HEK293T (cell line): Measurements from ENCODE around the gene NFS1.

ENCODE experiments used
- CTCF ChIA-PET: fragments of 350-600 bp; formaldehyde crosslinking; extraction: SDS; loops from one replicate; lab custom pipeline; 2021; ENCODE audit warnings: antibody characterized with exemption, inconsistent platforms; lab: Yijun Ruan, JAX
- POLR2A ChIA-PET: fragments of 350-600 bp; formaldehyde crosslinking; extraction: SDS; loops from one replicate; lab custom pipeline; 2020; ENCODE audit warnings: antibody characterized with exemption, inconsistent platforms; lab: Yijun Ruan, JAX
- DNase-seq: peaks from one replicate; pipeline ENCODE4 v3.0.0; 2012; ENCODE audit warnings: mixed read lengths; ENCODE audit errors: extremely low spot score
- ARNT ChIP-seq: fragments of 450-650 bp; IDR thresholded peaks from 2 replicates; pipeline ENCODE4 v1.6.1; 2017; ENCODE audit warnings: mild to moderate bottlenecking
- BHLHE40 ChIP-seq: fragments of 450-650 bp; IDR thresholded peaks from 2 replicates; pipeline ENCODE4 v1.6.1; 2016; ENCODE audit warnings: mild to moderate bottlenecking, moderate library complexity, borderline replicate concordance
- CTBP1 ChIP-seq: fragments of 450-650 bp; IDR thresholded peaks from 2 replicates; pipeline ENCODE4 v1.6.1; 2016; ENCODE audit warnings: borderline replicate concordance
- ELF4 ChIP-seq: fragments of 450-650 bp; IDR thresholded peaks from 2 replicates; pipeline ENCODE4 v1.6.1; 2017; ENCODE audit warnings: antibody characterized with exemption
- FOXA1 ChIP-seq: fragments of 450-650 bp; IDR thresholded peaks from 2 replicates; pipeline ENCODE4 v1.6.1; 2016; ENCODE audit warnings: mild to moderate bottlenecking
- FOXK2 ChIP-seq: fragments of 450-650 bp; IDR thresholded peaks from 2 replicates; pipeline ENCODE4 v1.6.1; 2016; ENCODE audit warnings: mild to moderate bottlenecking
- FOXM1 ChIP-seq: fragments of 450-650 bp; IDR thresholded peaks from 2 replicates; pipeline ENCODE4 v1.6.1; 2017; ENCODE audit warnings: mild to moderate bottlenecking, borderline replicate concordance
- HDGF ChIP-seq: fragments of 450-650 bp; IDR thresholded peaks from 2 replicates; pipeline ENCODE4 v1.6.1; 2017; ENCODE audit warnings: antibody characterized with exemption, borderline replicate concordance
- L3MBTL2 ChIP-seq: fragments of 450-650 bp; conservative IDR thresholded peaks from 2 replicates; pipeline ENCODE4 v1.6.1; 2016; ENCODE audit warnings: mild to moderate bottlenecking
- LEF1 ChIP-seq: fragments of 450-650 bp; IDR thresholded peaks from 2 replicates; pipeline ENCODE4 v1.6.1; 2017; ENCODE audit warnings: mild to moderate bottlenecking, borderline replicate concordance
- NFRKB ChIP-seq: fragments of 450-650 bp; IDR thresholded peaks from 2 replicates; pipeline ENCODE4 v1.6.1; 2016; ENCODE audit warnings: mild to moderate bottlenecking, moderate library complexity
- PKNOX1 ChIP-seq: fragments of 450-650 bp; IDR thresholded peaks from 2 replicates; pipeline ENCODE4 v1.6.1; 2016
- SP1 ChIP-seq: fragments of 450-650 bp; IDR thresholded peaks from 2 replicates; pipeline ENCODE4 v1.6.1; 2017
- SUZ12 ChIP-seq: fragments of 450-650 bp; IDR thresholded peaks from 2 replicates; pipeline ENCODE4 v1.6.1; 2016; ENCODE audit warnings: mild to moderate bottlenecking
- TARDBP ChIP-seq: fragments of 450-650 bp; IDR thresholded peaks from 2 replicates; pipeline ENCODE4 v1.6.1; 2016
- ZNF384 ChIP-seq: fragments of 450-650 bp; IDR thresholded peaks from 2 replicates; pipeline ENCODE4 v1.6.1; 2016

The NFS1 gene

GRCh38 chr20:35664466-35665206 lies 34.5 kb downstream of the NFS1 start, which contains the start of the genes CPNE1 and RBM12:
TSS of gene CPNE1 (minus strand) at chr20:35664900. CDS start at chr20:35632923, 31,977 bp downstream.
TSS of gene RBM12 (minus strand) at chr20:35664900. CDS start at chr20:35655322, 9,578 bp downstream.
- CTCF ChIA-PET, result interaction anchor here (1.2 kb wide), 1 partner anchor 46 kb away, joined by 4 read pairs; no protein-coding TSS in a partner anchor

GRCh38 chr20:35663516-35664465 lies 35.4 kb downstream of the NFS1 start:
- POLR2A ChIA-PET, result interaction anchor here (0.6 to 4.2 kb wide), 15 partner anchors 9 to 290 kb away, joined by 3 to 44 read pairs (median 4); partner anchors contain the start of genes CEP250, NFS1, RBM39 and ROMO1
- DNase-seq, result peak; percentile 53
- CTCF ChIA-PET, result interaction anchor here (1.0 to 1.2 kb wide), 2 partner anchors 37 to 45 kb away, joined by 3 to 4 read pairs; no protein-coding TSS in a partner anchor
- TF ChIP-seq SP1, result no peak
- no peak for TF ChIP-seq SUZ12
- TF ChIP-seq NFRKB, result no peak
- peak; percentile 22; the same call in 1 of the 2 replicates for TF ChIP-seq L3MBTL2
- no peak for TF ChIP-seq ELF4
- TF ChIP-seq ZNF384, result no peak
- no peak for TF ChIP-seq FOXA1

More at GRCh38 chr20:35664466-35665206, 34.5 kb downstream of the NFS1 start, which contains the start of the genes CPNE1 and RBM12:
- POLR2A ChIA-PET, result interaction anchor here (0.8 to 4.2 kb wide), 13 partner anchors 10 to 289 kb away, joined by 3 to 44 read pairs (median 7); partner anchors contain the start of genes NFS1, RBM39, ROMO1 and SCAND1
- peak; percentile 97 for DNase-seq
- TF ChIP-seq FOXK2, result no peak
- peak; percentile 93 for TF ChIP-seq ELF4
- peak; percentile 90 for TF ChIP-seq L3MBTL2
- TF ChIP-seq NFRKB, result peak; percentile 68

DNA sequence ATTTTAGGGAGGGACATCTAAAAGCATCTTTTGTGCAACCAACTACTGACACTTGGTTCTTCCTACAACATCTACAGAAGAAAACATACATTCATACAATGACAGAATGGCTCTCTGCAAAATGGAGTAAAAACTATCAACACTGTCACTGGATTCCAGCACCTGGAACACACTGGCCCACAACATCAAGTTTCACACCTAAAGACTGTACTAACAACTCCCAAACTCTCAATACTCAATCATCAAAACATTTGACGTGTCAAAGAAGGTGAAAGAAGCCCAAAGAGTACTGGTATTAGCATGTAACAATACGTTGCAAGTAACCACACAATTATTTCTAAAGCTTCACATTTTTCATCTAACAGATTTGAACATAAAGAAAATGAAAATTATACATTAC lies 36.6 kb downstream of the NFS1 start:
- TF ChIP-seq ELF4, result no peak
- no peak for TF ChIP-seq FOXA1
- TF ChIP-seq ARNT, result no peak
- no peak for TF ChIP-seq FOXM1
- TF ChIP-seq PKNOX1, result no peak
- no peak for TF ChIP-seq TARDBP
- no peak for TF ChIP-seq HDGF
- TF ChIP-seq BHLHE40, result no peak
- no peak for TF ChIP-seq SUZ12
- TF ChIP-seq FOXK2, result no peak
- no peak for TF ChIP-seq SP1
- TF ChIP-seq L3MBTL2, result no peak
- no peak for TF ChIP-seq ZNF384
- no peak for TF ChIP-seq CTBP1
- CTCF ChIA-PET, result no interaction called here
- POLR2A ChIA-PET, result interaction anchor here (4.2 kb wide), 1 partner anchor 44 kb away, joined by 44 read pairs; the partner anchor contains the start of gene SPAG4

DNA sequence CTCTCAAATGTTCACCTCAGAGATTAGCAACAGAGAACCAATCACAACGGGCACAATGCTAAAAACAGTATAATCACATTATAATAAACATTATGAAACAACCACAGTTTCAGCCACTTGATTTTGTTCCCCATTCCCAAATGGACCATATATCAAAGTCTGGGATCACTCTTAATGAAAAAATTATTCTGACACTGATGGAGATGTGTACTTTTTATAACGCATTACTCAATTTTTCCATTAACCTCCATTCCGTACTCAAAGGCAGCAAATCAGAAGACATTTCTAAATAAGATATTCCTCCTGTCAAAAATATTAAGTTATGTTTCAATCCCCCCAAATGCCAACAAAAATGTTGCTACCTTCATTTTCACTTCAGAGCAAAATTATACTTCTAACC lies 37.2 kb downstream of the NFS1 start:
- ChIA-PET CTCF (no interaction called here), POLR2A (interaction anchor here (1.8 kb wide), 1 partner anchor 80 kb away, joined by 4 read pairs; the partner anchor contains the start of gene RBM39)
- DNase-seq, result no peak
- TF ChIP-seq PKNOX1 (peak; percentile 67), HDGF (no peak)

More for the DNA sequence above, 36.6 kb downstream of the NFS1 start:
- no peak for DNase-seq

DNA sequence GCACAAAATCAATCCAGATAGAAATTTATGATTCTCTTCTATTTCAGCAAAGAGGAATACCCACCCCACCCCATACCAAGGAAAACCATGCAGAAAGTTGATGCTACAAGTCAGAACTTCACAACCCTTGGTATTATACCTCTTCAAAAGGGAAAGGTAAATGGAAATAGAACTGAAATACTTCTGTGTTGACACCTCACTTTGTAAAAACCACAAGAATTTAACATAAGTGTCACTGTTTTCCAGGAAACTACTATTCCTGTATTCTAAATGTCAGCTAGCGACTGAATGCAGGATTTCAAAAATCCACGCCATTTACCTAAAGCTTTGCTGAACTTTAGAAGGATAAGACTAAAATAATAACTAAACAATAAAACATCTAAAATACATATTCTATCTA lies 38.1 kb downstream of the NFS1 start:
- DNase-seq, result no peak
- TF ChIP-seq L3MBTL2 (no peak), FOXK2 (no peak), CTBP1 (no peak), ZNF384 (no peak), BHLHE40 (no peak), FOXA1 (no peak), SUZ12 (no peak), LEF1 (no peak), NFRKB (no peak), ELF4 (no peak), FOXM1 (no peak), SP1 (no peak)
- ChIA-PET CTCF (no interaction called here), POLR2A (interaction anchor here (1.3 to 1.8 kb wide), 2 partner anchors 38 to 81 kb away, joined by 4 to 5 read pairs; partner anchors contain the start of genes NFS1, RBM39 and ROMO1)

DNA sequence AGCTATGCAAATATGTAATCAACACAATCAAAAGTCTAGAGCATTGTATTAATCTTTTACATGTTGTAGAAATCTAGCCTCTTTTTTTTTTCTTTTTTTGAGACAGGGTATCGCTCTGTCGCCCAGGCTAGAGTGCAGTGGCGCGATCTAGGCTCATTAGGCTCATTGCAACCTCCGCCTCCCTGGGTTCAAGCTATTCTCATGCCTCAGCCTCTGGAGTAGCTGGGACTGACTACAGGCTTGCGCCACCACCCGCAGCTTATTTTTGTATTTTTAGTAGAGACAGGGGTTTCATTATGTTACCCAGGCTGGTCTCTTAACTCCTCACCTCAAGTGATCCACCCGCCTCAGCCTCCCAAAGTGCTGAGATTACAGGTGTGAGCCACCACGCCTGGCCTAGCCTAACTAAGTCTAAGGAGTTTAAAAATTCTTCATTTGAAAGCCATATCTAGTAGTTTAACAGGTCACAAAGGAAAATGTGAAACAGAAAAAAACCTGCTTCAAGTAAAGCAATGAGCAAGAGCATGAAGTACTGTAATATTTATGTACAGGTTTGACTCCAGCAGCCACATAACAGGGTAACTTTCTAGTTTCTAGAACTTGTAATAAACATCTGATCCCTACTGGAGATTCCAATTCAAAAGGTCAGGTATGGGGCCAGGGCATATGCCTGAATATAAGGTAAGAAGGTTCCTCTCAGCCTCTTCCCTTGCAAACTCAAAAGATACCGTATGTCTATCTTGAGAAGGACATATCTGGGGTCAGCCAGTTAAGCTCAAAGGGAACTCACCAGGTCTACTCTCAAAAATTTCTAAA lies 38.8 kb downstream of the NFS1 start:
- TF ChIP-seq FOXK2, result no peak
- TF ChIP-seq FOXM1, result no peak
- TF ChIP-seq HDGF, result no peak
- no peak for TF ChIP-seq FOXA1
- TF ChIP-seq PKNOX1, result no peak
- no peak for TF ChIP-seq CTBP1
- TF ChIP-seq SP1, result no peak
- no peak for TF ChIP-seq L3MBTL2
- no peak for TF ChIP-seq NFRKB
- TF ChIP-seq BHLHE40, result no peak
- TF ChIP-seq TARDBP, result no peak
- TF ChIP-seq LEF1, result no peak
- TF ChIP-seq SUZ12, result no peak
- no peak for TF ChIP-seq ZNF384
- TF ChIP-seq ELF4, result no peak
- no peak for TF ChIP-seq ARNT
- DNase-seq, result no peak
- POLR2A ChIA-PET, result interaction anchor here (1.3 to 1.8 kb wide), 2 partner anchors 39 to 82 kb away, joined by 4 to 5 read pairs; partner anchors contain the start of genes NFS1, RBM39 and ROMO1
- CTCF ChIA-PET, result interaction anchor here (1.0 to 1.1 kb wide), 2 partner anchors 18 to 294 kb away, joined by 3 to 4 read pairs; partner anchors contain the start of gene SCAND1
